Calu3 (cell line): Measurements from ENCODE around the gene NKX3-2. TPM values are rescaled to one million over a fixed set of nuclear protein-coding genes. Genes with fewer than 3 reads are reported as not detected.
"Not testable (repeated sequence)": the region's sequence is repeated elsewhere in the genome, so short reads cannot be mapped to it uniquely, and the experiment has no call there.

Experiments used
- BruUV-seq: library from RNA; stranded (reverse); fragments of 400-500 nt; replicated peaks from 2 replicates; lab custom pipeline; 2021; lab: Mats Ljungman, UMichigan
- CTCF ChIA-PET: fragments of 300-600 bp; sonication (Branson Sonifier 250); formaldehyde crosslinking; loops from one replicate; lab custom pipeline; 2022; ENCODE audit warnings: antibody characterized with exemption; lab: Charles Lee
- DNase-seq: peaks from one replicate; pipeline ENCODE4 v3.0.0; 2022
- H3K27ac Mint-ChIP-seq: one replicate; pipeline ENCODE4 v1.8.0; 2022; ENCODE audit warnings: mixed read lengths; ENCODE audit not compliant: unreplicated experiment
- H3K27me3 Mint-ChIP-seq: one replicate; pipeline ENCODE4 v1.8.0; 2022; ENCODE audit warnings: mixed read lengths; ENCODE audit not compliant: unreplicated experiment
- H3K36me3 Mint-ChIP-seq: one replicate; pipeline ENCODE4 v1.8.0; 2022; ENCODE audit warnings: mild to moderate bottlenecking, moderate library complexity, mixed read lengths; ENCODE audit not compliant: insufficient read depth, unreplicated experiment
- H3K4me1 Mint-ChIP-seq: one replicate; pipeline ENCODE4 v1.8.0; 2022; ENCODE audit warnings: mild to moderate bottlenecking, low read depth, mixed read lengths; ENCODE audit not compliant: unreplicated experiment
- H3K4me3 Mint-ChIP-seq: one replicate; pipeline ENCODE4 v1.8.0; 2022; ENCODE audit warnings: mild to moderate bottlenecking, low read depth, moderate library complexity, mixed read lengths; ENCODE audit not compliant: unreplicated experiment
- H3K9me3 Mint-ChIP-seq: one replicate; pipeline ENCODE4 v1.8.0; 2022; ENCODE audit warnings: low read depth, mixed read lengths; ENCODE audit not compliant: unreplicated experiment
- intact Hi-C: fragments of 100-400 bp; cut with micrococcal nuclease; formaldehyde crosslinking; loops from one replicate; pipeline ENCODE4 v1.10.0; 2022; ENCODE audit not compliant: unreplicated experiment
- total RNA-seq: library from RNA; stranded (reverse); gene quantifications from 2 replicates; pipeline ENCODE4 v1.2.3, GENCODE V29; 2022
- TF ChIP-seq, protein P1 (sequence below): fragments of 200-600 bp; IDR thresholded peaks from one replicate; pipeline ENCODE4 v1.8.0; 2022; ENCODE audit warnings: antibody characterized with exemption; ENCODE audit not compliant: unreplicated experiment

The NKX3-2 gene
- total RNA-seq, 1 experiment from 2014 or later = not detected

DNA sequence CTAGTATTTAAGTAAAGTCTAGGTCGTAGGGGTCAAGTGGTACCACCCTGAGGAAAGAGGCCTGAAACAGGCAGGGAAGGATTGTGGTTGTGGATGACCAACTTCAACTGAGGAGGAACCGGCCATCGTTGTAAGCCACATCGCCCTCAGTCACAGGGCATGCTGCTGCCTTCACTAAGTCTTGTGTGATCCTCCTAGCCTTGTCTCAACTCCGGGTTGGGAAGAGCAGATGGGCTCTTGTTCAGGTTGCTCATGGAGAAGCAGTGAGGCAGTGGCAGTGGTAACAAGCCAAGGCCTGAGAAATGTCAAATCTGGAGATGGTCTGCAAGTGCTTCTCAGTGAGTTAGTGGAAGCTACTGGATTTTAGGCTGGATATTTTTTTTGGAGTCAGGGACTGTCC is 22.8 kb upstream of the NKX3-2 start:
- intact Hi-C loops = no loop called here
- no peak overlapping the region for H3K4me3 Mint-ChIP-seq
- DNase-seq = no peak
- no TSS peak for BruUV-seq
- CTCF ChIA-PET = no interaction called here
- TF ChIP-seq, protein P1, sequence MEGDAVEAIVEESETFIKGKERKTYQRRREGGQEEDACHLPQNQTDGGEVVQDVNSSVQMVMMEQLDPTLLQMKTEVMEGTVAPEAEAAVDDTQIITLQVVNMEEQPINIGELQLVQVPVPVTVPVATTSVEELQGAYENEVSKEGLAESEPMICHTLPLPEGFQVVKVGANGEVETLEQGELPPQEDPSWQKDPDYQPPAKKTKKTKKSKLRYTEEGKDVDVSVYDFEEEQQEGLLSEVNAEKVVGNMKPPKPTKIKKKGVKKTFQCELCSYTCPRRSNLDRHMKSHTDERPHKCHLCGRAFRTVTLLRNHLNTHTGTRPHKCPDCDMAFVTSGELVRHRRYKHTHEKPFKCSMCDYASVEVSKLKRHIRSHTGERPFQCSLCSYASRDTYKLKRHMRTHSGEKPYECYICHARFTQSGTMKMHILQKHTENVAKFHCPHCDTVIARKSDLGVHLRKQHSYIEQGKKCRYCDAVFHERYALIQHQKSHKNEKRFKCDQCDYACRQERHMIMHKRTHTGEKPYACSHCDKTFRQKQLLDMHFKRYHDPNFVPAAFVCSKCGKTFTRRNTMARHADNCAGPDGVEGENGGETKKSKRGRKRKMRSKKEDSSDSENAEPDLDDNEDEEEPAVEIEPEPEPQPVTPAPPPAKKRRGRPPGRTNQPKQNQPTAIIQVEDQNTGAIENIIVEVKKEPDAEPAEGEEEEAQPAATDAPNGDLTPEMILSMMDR = no peak
- H3K4me1 Mint-ChIP-seq = no peaks in the 10 kb centered on the region
- H3K27ac Mint-ChIP-seq = no peak overlapping the region
- no peaks in the 10 kb centered on the region for H3K27me3 Mint-ChIP-seq
- H3K9me3 Mint-ChIP-seq = no peaks in the 10 kb centered on the region
- H3K36me3 Mint-ChIP-seq = no peaks in the 10 kb centered on the region

DNA sequence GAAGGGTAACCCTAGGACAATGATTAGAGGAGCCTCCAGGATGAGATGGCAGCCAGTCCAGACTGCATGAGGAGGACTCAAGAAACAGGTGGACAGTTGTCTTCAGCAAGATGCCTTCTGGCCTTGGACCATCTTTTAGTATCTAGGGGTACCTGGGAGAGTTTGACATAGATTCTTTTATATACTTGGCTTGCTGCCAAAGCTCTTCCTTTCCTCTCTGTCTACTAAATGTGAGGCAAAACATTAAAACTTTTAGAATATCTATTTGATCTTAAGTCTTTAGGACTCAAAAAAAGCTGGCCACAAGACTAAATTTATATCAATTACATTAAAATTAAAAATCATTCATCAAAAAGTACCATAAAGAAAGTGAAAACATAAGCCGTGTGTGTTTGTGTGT is 18.6 kb upstream of the NKX3-2 start:
- no TSS peak for BruUV-seq
- DNase-seq = no peak
- no peaks in the 10 kb centered on the region for H3K9me3 Mint-ChIP-seq
- peaks cover under 1% of the 10 kb centered on the region for H3K27me3 Mint-ChIP-seq
- no peaks in the 10 kb centered on the region for H3K36me3 Mint-ChIP-seq
- H3K4me1 Mint-ChIP-seq = no peaks in the 10 kb centered on the region
- intact Hi-C loops = no loop called here
- no peak overlapping the region for H3K27ac Mint-ChIP-seq
- TF ChIP-seq, protein P1 = no peak
- CTCF ChIA-PET = no interaction called here
- H3K4me3 Mint-ChIP-seq = no peak overlapping the region

DNA sequence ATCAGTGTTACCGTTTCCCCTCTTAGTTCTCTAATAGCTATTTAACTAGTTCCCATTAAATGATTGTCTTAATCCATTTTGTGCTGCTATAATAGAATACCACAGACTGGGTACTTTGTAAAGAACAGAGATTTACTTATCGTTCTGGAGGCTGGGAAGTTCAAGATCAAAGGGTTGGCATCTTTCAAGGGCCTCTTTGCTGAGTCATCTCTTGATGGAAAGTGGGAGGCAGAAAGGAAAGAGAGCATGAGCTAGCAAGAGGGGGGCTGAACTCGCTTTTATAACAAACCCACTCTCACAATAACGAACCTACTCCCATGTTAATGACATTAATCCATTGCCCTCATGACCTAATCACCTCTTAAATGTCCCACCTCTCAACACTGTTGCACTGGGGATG is 17.4 kb upstream of the NKX3-2 start:
- H3K9me3 Mint-ChIP-seq = no peaks in the 10 kb centered on the region
- no peak overlapping the region for H3K4me3 Mint-ChIP-seq
- no peaks in the 10 kb centered on the region for H3K36me3 Mint-ChIP-seq
- intact Hi-C loops = no loop called here
- no peak overlapping the region for H3K27ac Mint-ChIP-seq
- TF ChIP-seq, protein P1 = no peak
- DNase-seq = no peak
- BruUV-seq = no TSS peak
- CTCF ChIA-PET = no interaction called here
- H3K27me3 Mint-ChIP-seq = peaks cover 13% of the 10 kb centered on the region
- H3K4me1 Mint-ChIP-seq = no peaks in the 10 kb centered on the region

DNA sequence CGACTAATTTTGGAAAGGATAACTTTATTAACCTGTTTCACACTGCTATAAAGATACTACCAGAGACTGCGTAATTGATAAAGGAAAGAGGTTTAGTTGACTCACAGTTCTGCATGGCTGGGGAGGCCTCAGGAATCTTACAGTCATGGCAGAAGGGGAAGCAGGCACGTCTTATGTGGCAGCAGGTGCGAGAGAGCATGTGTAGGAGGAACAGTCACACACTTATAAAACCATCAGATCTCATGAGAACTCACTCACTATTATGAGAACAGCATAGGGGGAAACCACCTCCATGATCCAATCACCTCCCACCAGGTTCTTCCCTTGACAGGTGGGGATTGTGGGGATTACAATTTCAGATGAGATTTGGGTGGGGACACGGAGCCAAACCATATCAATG is 15.8 kb upstream of the NKX3-2 start:
- BruUV-seq, H3K4me3 Mint-ChIP-seq, H3K36me3 Mint-ChIP-seq, intact Hi-C loops, DNase-seq, H3K27ac Mint-ChIP-seq, CTCF ChIA-PET, H3K9me3 Mint-ChIP-seq, H3K4me1 Mint-ChIP-seq: not testable (repeated sequence)
- peaks cover 14% of the 10 kb centered on the region for H3K27me3 Mint-ChIP-seq

DNA sequence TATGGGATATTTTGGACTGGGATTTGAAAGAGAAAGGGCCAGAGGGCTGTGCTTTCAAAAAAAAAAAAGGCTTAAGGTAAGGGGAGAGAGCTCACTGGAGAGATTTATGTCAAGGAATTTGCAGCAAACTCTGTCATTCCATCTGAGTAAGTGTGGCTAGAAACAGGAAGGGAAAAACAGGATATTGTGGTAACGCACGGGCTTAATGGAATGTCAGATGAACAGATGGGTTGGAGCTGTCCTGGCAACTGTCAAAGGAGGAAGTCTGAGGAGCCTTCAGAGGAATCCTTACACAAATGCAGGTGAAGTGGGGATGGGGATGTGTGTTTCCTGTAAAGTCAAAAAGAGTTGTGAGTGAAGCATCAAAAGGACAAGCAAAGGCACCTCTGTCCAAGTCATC is 15.1 kb upstream of the NKX3-2 start:
- H3K36me3 Mint-ChIP-seq = no peaks in the 10 kb centered on the region
- intact Hi-C loops = no loop called here
- TF ChIP-seq, protein P1 = no peak
- CTCF ChIA-PET = interaction anchor here (0.5 kb wide), 1 partner anchor 835 kb away, joined by 3 read pairs; no protein-coding TSS in a partner anchor
- no TSS peak for BruUV-seq
- H3K4me1 Mint-ChIP-seq = no peaks in the 10 kb centered on the region
- no peak overlapping the region for H3K4me3 Mint-ChIP-seq
- H3K9me3 Mint-ChIP-seq = no peaks in the 10 kb centered on the region
- H3K27ac Mint-ChIP-seq = no peak overlapping the region
- no peak for DNase-seq
- peaks cover 14% of the 10 kb centered on the region for H3K27me3 Mint-ChIP-seq
